Loucy (cell line): Measurements from ENCODE around the gene WNT5A.

ENCODE experiments used
- EZH2phosphoT487 ChIP-seq: fragments of 200-600 bp; IDR thresholded peaks from 2 replicates; pipeline ENCODE4 v1.6.1; 2018; ENCODE audit warnings: antibody characterized with exemption, mild to moderate bottlenecking, moderate library complexity, borderline replicate concordance
- TF ChIP-seq, protein P1 (sequence below): fragments of 200-600 bp; sonication (generic); conservative IDR thresholded peaks from 2 replicates; pipeline ENCODE4 v1.5.1; 2014; ENCODE audit warnings: mild to moderate bottlenecking, antibody characterized with exemption, low read length

DNA sequence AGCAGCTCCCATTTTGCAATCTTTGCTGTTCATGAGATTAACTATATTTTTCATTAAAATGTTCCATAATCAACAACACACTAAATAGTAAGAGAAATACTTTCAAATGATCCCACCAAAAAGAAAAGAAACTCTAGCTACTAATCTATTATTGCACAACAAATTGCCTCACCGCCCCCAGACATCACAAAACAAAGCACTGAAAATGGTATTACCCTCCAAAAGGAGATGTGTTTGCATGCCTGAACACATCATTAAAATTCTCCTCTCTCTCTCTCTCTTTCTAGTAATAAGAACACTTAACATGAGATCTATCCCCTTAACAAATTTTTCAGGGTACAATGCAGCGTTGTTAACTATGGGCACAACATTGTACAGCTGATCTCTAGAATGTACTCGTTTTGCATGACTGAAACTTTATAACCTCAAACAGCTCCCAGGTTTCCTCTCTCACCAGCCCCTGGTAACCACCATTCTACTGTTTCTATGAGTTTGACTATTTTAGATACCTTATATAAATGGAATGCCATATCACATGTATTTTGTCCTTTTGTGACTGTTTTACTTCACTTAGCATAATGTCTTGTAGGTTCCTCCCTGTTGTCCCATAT, 33.1 kb downstream of the WNT5A start:
- TF ChIP-seq, protein P1, sequence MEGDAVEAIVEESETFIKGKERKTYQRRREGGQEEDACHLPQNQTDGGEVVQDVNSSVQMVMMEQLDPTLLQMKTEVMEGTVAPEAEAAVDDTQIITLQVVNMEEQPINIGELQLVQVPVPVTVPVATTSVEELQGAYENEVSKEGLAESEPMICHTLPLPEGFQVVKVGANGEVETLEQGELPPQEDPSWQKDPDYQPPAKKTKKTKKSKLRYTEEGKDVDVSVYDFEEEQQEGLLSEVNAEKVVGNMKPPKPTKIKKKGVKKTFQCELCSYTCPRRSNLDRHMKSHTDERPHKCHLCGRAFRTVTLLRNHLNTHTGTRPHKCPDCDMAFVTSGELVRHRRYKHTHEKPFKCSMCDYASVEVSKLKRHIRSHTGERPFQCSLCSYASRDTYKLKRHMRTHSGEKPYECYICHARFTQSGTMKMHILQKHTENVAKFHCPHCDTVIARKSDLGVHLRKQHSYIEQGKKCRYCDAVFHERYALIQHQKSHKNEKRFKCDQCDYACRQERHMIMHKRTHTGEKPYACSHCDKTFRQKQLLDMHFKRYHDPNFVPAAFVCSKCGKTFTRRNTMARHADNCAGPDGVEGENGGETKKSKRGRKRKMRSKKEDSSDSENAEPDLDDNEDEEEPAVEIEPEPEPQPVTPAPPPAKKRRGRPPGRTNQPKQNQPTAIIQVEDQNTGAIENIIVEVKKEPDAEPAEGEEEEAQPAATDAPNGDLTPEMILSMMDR, result no peak
- no peak for TF ChIP-seq EZH2phosphoT487
